GM20431 (cell line): Measurements from ENCODE around the gene SUGP2.

Experiments used
- in situ Hi-C: fragments of 300-500 bp; cut with MseI, MboI; formaldehyde crosslinking; loops from one replicate; pipeline ENCODE4 v1.15.0; 2020; ENCODE audit warnings: low sequenced_read_pairs; ENCODE audit not compliant: unreplicated experiment

The SUGP2 gene

GRCh38 chr19:19059837-19060611 lies 26.7 kb upstream of the SUGP2 start:
- in situ Hi-C loops = no loop called here

GRCh38 chr19:19059018-19059836 lies 25.9 kb upstream of the SUGP2 start:
- in situ Hi-C loops = no loop called here

DNA sequence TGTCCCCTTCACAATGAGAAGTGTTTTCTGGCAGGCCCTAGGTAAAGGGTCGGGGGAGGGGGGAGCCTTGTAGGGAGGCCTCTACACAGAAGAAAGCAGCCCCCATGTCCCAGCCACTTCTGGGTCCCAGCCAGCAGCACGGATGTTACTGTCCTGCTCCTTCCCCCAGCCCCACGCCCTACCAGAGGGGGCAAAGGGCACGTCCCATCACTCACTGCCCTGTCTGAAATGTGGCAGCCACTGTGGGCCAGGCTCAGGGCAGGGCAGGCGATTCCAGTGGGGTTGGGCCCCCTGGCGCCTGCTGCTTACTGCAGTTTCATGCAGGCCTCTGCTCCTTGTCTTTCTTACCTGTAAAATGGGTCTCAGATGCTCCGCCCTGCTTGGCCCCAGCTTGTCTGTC lies 24.4 kb upstream of the SUGP2 start:
- in situ Hi-C loops = no loop called here

GRCh38 chr19:19057317-19057716 lies 24.0 kb upstream of the SUGP2 start:
- in situ Hi-C loops = no loop called here

- in situ Hi-C loops = no loop called here
Measured at GRCh38 chr19:19056636-19057275, 23.4 kb upstream of the SUGP2 start.

DNA sequence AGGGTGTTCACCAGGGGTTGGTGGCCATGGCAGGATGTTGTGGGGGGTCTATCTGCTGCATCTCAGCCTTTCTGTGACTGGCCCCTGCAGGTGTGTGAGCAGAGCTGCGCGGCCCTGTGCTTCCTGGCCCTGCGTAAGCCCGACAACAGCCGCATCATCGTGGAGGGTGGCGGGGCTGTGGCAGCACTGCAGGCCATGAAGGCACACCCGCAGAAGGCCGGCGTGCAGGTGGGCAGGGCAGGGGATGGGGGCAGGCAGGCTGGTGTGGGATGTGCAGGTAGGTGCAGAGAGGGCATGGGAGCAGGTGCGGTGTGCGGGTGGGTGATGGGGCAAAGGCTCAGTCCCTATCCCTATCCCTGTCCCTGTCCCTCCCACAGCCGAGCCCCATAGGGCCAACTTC lies 22.4 kb upstream of the SUGP2 start:
- in situ Hi-C loops = no loop called here

DNA sequence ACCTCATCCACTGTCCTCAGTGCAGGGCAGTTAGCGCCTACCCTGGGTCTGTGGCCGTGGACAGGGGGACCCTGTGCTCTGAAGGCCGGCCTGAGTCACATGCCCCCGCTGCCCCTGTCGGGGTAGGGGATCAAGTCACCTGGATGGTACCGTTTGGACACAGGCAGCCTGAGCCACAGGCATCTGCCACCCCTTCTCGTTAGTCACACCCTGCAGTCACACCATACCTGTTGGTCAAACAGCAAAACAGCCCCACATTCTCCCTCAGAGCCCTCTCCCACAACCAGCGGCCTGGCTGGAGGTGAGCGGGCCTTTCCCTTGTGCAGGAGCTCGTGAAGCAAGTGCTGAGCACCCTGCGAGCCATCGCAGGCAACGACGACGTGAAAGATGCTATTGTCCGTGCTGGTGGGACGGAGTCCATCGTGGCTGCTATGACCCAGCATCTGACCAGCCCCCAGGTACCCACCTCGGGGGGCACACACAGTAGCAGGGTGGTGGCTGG lies 21.7 kb upstream of the SUGP2 start:
- in situ Hi-C loops = no loop called here

DNA sequence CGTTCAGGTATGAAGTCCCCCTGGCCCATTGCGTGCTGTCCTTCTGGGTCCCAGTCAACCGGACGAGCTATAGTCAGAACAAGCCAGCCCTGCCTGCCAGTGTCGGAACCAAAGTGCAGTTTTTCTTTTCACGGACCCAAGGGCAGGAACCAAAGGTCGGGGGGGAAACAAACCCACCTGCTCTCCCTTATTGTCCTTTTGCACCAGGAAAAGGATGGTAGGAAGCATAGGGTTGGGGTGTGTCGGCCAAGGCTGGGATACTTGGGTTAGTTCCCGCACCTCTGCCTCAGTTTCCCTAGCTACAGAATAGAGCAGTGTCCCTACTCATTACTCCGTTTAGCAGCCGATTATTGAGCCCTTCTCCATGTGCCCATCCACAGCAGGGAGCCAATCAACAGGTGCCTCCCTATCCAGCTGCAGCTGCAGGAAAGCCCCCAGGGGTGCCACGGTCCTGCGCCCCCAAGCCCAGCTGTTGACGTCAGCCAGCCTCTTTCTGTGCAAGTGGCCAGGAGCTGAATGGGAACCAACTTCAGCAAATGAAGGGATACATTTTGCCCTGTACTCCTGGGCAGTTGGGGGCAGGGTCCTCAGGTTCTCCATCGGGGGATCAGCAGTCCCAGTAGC lies 21.1 kb upstream of the SUGP2 start:
- in situ Hi-C loops = no loop called here

DNA sequence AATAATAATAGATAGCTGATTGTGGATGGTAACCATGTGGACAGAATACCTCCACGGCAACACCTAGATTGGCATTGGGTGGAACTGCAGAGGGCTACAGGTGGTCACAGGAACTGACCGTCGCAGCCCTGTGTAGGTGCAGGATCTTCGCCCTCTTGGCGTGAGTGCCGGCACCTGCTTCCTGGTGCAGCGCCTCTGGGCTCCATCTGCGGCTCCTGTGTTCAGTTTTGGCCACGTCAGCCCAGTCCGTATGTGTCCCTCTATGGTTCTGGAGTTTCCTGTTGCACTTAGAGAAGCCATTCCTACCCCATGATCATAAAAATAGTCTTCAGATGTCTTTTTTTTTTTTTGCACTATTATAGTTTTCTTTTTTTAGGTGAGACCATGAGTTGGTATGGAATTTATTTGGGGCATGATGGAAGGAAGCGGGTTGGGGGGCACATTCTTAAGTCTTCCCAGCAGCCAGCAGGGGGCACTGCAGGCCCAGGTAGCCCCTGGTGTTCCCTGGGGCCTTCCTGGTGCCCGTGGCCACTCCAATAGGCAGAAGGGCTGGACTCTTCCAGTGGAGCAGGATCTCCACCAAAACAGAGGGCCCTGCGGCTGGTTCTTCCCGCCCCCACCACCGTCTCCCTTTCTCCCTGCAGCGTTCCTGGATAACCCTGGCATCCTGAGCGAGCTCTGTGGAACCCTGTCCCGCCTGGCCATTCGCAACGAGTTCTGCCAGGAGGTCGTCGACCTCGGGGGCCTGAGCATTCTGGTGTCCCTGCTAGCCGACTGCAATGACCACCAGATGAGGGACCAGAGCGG lies 20.4 kb upstream of the SUGP2 start:
- in situ Hi-C loops = no loop called here

DNA sequence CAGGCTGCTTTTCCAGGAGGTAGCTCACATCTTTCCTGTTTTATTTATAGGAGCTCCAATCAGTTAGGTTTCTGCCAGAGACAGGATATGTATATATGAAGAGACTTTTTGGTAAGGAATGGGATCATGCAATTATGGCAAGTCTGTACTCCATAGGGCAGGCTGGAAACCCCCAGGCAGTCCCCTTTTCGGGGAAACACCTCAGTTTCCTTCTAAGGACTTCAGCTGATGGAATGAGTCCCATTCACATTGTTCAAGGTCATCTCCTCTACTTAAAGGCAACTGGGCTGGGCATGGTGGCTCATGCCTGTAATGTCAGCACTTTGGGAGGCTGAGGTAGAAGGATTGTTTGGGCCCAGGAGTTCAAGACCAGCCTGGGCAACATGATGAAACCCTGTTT lies 19.6 kb upstream of the SUGP2 start:
- in situ Hi-C loops = no loop called here

GRCh38 chr19:19051478-19052213 lies 18.3 kb upstream of the SUGP2 start:
- in situ Hi-C loops = no loop called here

- in situ Hi-C loops = no loop called here
Measured at GRCh38 chr19:19050731-19051130, 17.4 kb upstream of the SUGP2 start.

GRCh38 chr19:19050104-19050503 lies 16.8 kb upstream of the SUGP2 start:
- in situ Hi-C loops = no loop called here

DNA sequence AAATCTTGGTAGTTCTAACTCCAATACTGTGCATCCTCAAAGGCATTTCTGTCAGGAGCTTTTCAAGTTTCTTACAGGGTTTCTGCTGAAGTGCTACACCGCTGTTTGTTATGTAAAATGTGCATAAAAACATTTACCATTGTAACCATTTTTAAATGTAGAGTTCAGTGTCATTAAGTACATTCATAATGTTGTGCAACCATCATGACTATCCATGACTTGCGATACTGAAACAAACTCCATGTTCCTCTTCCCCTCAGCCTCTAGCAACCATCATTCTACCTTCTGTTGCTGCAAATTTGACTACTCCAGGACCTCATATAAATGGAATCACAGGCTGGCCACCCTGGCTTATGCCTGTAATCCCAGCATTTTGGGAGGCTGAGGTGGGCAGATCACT lies 16.1 kb upstream of the SUGP2 start:
- in situ Hi-C loops = no loop called here

GRCh38 chr19:19043881-19044280 lies 10.6 kb upstream of the SUGP2 start:
- in situ Hi-C loops = no loop called here

- in situ Hi-C loops = no loop called here
Measured at GRCh38 chr19:19043481-19043880, 10.2 kb upstream of the SUGP2 start.

GRCh38 chr19:19042732-19043280 lies 9.5 kb upstream of the SUGP2 start:
- in situ Hi-C loops = no loop called here

DNA sequence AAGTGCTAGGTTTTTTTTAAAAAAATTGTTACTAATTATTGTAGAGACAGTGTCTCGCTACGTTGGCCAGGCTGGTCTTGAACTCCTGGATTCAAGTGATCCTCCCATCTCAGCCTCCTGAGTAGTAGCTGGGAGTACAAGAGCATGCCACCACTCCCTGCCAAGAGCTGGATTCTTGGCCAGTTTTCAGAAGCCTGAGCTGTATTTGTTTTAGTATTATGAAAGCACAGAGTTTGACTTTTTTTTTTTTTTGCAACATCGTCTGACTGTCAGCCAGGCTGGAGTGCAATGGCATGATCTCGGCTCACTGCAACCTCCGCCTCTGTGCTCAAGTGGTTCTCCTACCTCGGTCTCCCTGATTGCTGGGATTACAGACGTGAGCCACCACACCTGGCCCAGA lies 7.1 kb upstream of the SUGP2 start:
- in situ Hi-C loops = no loop called here

DNA sequence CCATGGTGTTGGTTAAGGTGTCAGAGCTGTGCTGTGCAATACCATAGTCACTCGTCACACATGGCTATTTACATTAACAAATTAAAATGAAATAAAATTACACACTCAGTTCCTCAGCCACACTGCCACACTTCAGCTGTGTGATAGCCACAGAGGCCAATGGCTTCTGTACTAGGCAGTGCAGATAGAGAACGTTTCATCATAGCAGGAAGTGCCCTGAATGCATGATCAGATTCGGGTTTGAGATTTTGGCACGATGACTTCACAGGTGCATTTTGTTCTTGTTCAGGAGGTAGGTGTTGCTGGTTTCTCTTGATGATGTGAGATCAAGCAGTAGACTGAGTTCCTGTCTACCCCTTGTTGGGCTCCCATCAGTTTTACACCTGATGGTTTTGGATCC lies 6.6 kb upstream of the SUGP2 start:
- in situ Hi-C loops = no loop called here
